Measurements from ENCODE around the gene BMS1.
"Not testable (repeated sequence)": the region's sequence is repeated elsewhere in the genome, so short reads cannot be mapped to it uniquely, and the experiment has no call there.

The BMS1 gene

GRCh38 chr10:42801135-42801534 lies 18.5 kb downstream of the BMS1 start:
- no peak for DNase-seq

GRCh38 chr10:42802876-42803275 lies 20.3 kb downstream of the BMS1 start:
- DNase-seq, result no peak

- DNase-seq, result no peak
Observed at GRCh38 chr10:42809676-42810075, 27.1 kb downstream of the BMS1 start.

GRCh38 chr10:42812028-42812427 lies 29.4 kb downstream of the BMS1 start:
- no peak for DNase-seq

- DNase-seq, result not testable (repeated sequence)
Observed at GRCh38 chr10:42813989-42814687, 31.5 kb downstream of the BMS1 start.

GRCh38 chr10:42816334-42816733 lies 33.7 kb downstream of the BMS1 start:
- not testable (repeated sequence) for DNase-seq

GRCh38 chr10:42816912-42817311 lies 34.3 kb downstream of the BMS1 start:
- no peak for DNase-seq

- DNase-seq, result not testable (repeated sequence)
Observed at GRCh38 chr10:42817417-42817816, 34.8 kb downstream of the BMS1 start.

- DNase-seq, result not testable (repeated sequence)
Observed at GRCh38 chr10:42826759-42827158, 44.2 kb downstream of the BMS1 start.

- DNase-seq, result no peak
Observed at GRCh38 chr10:42827201-42827600, 44.6 kb downstream of the BMS1 start.

- DNase-seq, result not testable (repeated sequence)
Observed at GRCh38 chr10:42828391-42828790, 45.8 kb downstream of the BMS1 start.

GRCh38 chr10:42830237-42830636 lies 47.6 kb downstream of the BMS1 start:
- no peak for DNase-seq

GRCh38 chr10:42836096-42836495 lies 53.5 kb downstream of the BMS1 start:
- DNase-seq, result no peak

- no peak for DNase-seq
Observed at GRCh38 chr10:42836771-42837468, 54.3 kb downstream of the BMS1 start.

GRCh38 chr10:42844810-42845209 lies 62.2 kb downstream of the BMS1 start:
- not testable (repeated sequence) for DNase-seq

GRCh38 chr10:42847261-42847660 lies 64.7 kb downstream of the BMS1 start:
- not testable (repeated sequence) for DNase-seq

- DNase-seq, result no peak
Observed at GRCh38 chr10:42850931-42851330, 68.3 kb downstream of the BMS1 start.

- no peak for DNase-seq
Observed at GRCh38 chr10:42859256-42859655, 76.7 kb downstream of the BMS1 start.

GRCh38 chr10:42860016-42860415 lies 77.4 kb downstream of the BMS1 start:
- DNase-seq, result not testable (repeated sequence)

- DNase-seq, result not testable (repeated sequence)
Observed at GRCh38 chr10:42862801-42863200, 80.2 kb downstream of the BMS1 start.

- peak; percentile 18 to 66 for DNase-seq
Observed at GRCh38 chr10:42864575-42864974, 82.0 kb downstream of the BMS1 start.

GRCh38 chr10:42865716-42866114 lies 83.1 kb downstream of the BMS1 start:
- DNase-seq, result no peak

GRCh38 chr10:42866115-42866995 lies 83.8 kb downstream of the BMS1 start:
- DNase-seq, result peak; percentile 61 to 79
